HepG2 (cell line): Measurements from ENCODE around the gene DNAJB11. TPM values are rescaled to one million over a fixed set of nuclear protein-coding genes. Genes with fewer than 3 reads are reported as not detected.
A peak's percentile ranks its signal among the peaks of the same experiment; 100 is the strongest.

Experiments used
- CREM ChIP-seq, 2 experiments: sonication (generic) in 1 of 2; formaldehyde crosslinking in 1 of 2; IDR thresholded peaks; 2 replicates each; pipeline versions ENCODE4 v1.4.0 to v1.6.1; 2016 to 2020; ENCODE audit warnings: antibody characterized with exemption in 1 of 2, mild to moderate bottlenecking in 1 of 2, missing genetic modification reagents in 1 of 2
- HDAC2 ChIP-seq: sonication (generic); formaldehyde crosslinking; IDR thresholded peaks from 2 replicates; pipeline ENCODE4 v1.4.0; 2020; ENCODE audit warnings: missing genetic modification reagents
- KAT8 ChIP-seq: IDR thresholded peaks from 2 replicates; pipeline ENCODE4 v1.6.1; 2016; ENCODE audit warnings: missing genetic modification reagents, missing compliant biosample characterization
- SALL2 ChIP-seq: sonication (generic); formaldehyde crosslinking; IDR thresholded peaks from 2 replicates; pipeline ENCODE4 v1.8.1; 2023; ENCODE audit warnings: mild to moderate bottlenecking, missing genetic modification reagents, inconsistent platforms
- ZBTB26 ChIP-seq: IDR thresholded peaks from 2 replicates; pipeline ENCODE4 v1.6.1; 2016; ENCODE audit warnings: missing compliant biosample characterization, missing genetic modification reagents, borderline replicate concordance
- ZNF205 ChIP-seq: IDR thresholded peaks from 2 replicates; pipeline ENCODE4 v1.6.1; 2018; ENCODE audit warnings: missing biosample characterization, missing genetic modification reagents
- ZNF644 ChIP-seq: IDR thresholded peaks from 2 replicates; pipeline ENCODE4 v1.6.1; 2016; ENCODE audit warnings: low read depth
- ZSCAN30 ChIP-seq: sonication (generic); formaldehyde crosslinking; IDR thresholded peaks from 2 replicates; pipeline ENCODE4 v1.5.0; 2020; ENCODE audit warnings: mild to moderate bottlenecking, missing genetic modification reagents
- polyA plus RNA-seq, 8 experiments: library from polyadenylated mRNA; depleted of rRNA in 3 of 8; stranded (reverse) in 7 of 8; unstranded in 1 of 8; fragments of >200 nt; fragmentation: Illumina TruSeq in 4 of 8; extraction: Trizol in 4 of 8; gene quantifications; 2 replicates each; pipeline versions ENCODE4 v1.2.1 to v1.2.3, GENCODE V29; 2011 to 2016; ENCODE audit warnings: low read depth in 4 of 8, missing spikeins in 1 of 8, mixed read lengths in 1 of 8; ENCODE audit not compliant: insufficient read depth in 1 of 8
- total RNA-seq, 5 experiments: library from RNA; depleted of rRNA; stranded (reverse); fragments of >200 nt; fragmentation: Illumina TruSeq; extraction: Trizol; gene quantifications; 2 replicates each; pipeline ENCODE4 v1.2.3, GENCODE V29; 2016; ENCODE audit warnings: low read depth in 1 of 5
- TF ChIP-seq, protein P1 (sequence below): IDR thresholded peaks from 2 replicates; pipeline ENCODE4 v1.4.0; 2020; ENCODE audit warnings: mild to moderate bottlenecking, missing genetic modification reagents
- TF ChIP-seq, protein P2 (sequence below): sonication (generic); formaldehyde crosslinking; IDR thresholded peaks from 2 replicates; pipeline ENCODE4 v1.5.0; 2020; ENCODE audit warnings: missing genetic modification reagents
- TF ChIP-seq, protein P3 (sequence below): sonication (generic); formaldehyde crosslinking; IDR thresholded peaks from 2 replicates; pipeline ENCODE4 v1.4.0; 2020; ENCODE audit warnings: missing genetic modification reagents

The DNAJB11 gene
- total and polyA plus RNA-seq, 2 of the 13 experiments (the other 11 are each of a cell fraction or from before 2014, with no cell fraction given) = 41.0 to 132 TPM

GRCh38 chr3:186525369-186526255 is 44.9 kb upstream of the DNAJB11 start (continued):
- TF ChIP-seq, protein P1, sequence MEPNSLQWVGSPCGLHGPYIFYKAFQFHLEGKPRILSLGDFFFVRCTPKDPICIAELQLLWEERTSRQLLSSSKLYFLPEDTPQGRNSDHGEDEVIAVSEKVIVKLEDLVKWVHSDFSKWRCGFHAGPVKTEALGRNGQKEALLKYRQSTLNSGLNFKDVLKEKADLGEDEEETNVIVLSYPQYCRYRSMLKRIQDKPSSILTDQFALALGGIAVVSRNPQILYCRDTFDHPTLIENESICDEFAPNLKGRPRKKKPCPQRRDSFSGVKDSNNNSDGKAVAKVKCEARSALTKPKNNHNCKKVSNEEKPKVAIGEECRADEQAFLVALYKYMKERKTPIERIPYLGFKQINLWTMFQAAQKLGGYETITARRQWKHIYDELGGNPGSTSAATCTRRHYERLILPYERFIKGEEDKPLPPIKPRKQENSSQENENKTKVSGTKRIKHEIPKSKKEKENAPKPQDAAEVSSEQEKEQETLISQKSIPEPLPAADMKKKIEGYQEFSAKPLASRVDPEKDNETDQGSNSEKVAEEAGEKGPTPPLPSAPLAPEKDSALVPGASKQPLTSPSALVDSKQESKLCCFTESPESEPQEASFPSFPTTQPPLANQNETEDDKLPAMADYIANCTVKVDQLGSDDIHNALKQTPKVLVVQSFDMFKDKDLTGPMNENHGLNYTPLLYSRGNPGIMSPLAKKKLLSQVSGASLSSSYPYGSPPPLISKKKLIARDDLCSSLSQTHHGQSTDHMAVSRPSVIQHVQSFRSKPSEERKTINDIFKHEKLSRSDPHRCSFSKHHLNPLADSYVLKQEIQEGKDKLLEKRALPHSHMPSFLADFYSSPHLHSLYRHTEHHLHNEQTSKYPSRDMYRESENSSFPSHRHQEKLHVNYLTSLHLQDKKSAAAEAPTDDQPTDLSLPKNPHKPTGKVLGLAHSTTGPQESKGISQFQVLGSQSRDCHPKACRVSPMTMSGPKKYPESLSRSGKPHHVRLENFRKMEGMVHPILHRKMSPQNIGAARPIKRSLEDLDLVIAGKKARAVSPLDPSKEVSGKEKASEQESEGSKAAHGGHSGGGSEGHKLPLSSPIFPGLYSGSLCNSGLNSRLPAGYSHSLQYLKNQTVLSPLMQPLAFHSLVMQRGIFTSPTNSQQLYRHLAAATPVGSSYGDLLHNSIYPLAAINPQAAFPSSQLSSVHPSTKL = peak; percentile 77
- TF ChIP-seq ZNF205 (CRISPR knock-in tag) (0 out of 2 replicates have a peak, but pooled peaks have one; percentile 38), KAT8 (CRISPR knock-in tag) (peak; percentile 42; the same call in 1 of the 2 replicates), SALL2 (CRISPR knock-in tag) (no peak), ZBTB26 (CRISPR knock-in tag) (0 out of 2 replicates have a peak, but pooled peaks have one; percentile 37), CREM (IDR thresholded peaks at IDR 0.05) (no peak; the same call in 1 of the 2 replicates), CREM (CRISPR knock-in tag; IDR thresholded peaks at IDR 0.05) (no peak), ZSCAN30 (CRISPR knock-in tag) (no peak), ZNF644 (CRISPR knock-in tag) (peak; percentile 89), HDAC2 (CRISPR knock-in tag) (peak; percentile 29; the same call in 1 of the 2 replicates)
- TF ChIP-seq, protein P2, sequence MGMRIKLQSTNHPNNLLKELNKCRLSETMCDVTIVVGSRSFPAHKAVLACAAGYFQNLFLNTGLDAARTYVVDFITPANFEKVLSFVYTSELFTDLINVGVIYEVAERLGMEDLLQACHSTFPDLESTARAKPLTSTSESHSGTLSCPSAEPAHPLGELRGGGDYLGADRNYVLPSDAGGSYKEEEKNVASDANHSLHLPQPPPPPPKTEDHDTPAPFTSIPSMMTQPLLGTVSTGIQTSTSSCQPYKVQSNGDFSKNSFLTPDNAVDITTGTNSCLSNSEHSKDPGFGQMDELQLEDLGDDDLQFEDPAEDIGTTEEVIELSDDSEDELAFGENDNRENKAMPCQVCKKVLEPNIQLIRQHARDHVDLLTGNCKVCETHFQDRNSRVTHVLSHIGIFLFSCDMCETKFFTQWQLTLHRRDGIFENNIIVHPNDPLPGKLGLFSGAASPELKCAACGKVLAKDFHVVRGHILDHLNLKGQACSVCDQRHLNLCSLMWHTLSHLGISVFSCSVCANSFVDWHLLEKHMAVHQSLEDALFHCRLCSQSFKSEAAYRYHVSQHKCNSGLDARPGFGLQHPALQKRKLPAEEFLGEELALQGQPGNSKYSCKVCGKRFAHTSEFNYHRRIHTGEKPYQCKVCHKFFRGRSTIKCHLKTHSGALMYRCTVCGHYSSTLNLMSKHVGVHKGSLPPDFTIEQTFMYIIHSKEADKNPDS = no peak
- TF ChIP-seq, protein P3, sequence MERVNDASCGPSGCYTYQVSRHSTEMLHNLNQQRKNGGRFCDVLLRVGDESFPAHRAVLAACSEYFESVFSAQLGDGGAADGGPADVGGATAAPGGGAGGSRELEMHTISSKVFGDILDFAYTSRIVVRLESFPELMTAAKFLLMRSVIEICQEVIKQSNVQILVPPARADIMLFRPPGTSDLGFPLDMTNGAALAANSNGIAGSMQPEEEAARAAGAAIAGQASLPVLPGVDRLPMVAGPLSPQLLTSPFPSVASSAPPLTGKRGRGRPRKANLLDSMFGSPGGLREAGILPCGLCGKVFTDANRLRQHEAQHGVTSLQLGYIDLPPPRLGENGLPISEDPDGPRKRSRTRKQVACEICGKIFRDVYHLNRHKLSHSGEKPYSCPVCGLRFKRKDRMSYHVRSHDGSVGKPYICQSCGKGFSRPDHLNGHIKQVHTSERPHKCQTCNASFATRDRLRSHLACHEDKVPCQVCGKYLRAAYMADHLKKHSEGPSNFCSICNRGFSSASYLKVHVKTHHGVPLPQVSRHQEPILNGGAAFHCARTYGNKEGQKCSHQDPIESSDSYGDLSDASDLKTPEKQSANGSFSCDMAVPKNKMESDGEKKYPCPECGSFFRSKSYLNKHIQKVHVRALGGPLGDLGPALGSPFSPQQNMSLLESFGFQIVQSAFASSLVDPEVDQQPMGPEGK = peak; percentile 81
- TF ChIP-seq, all 625 proteins: peak for 48
